CD4-positive, alpha-beta memory T cell (primary cell): ENCODE data around the gene DEAF1. TPM values are rescaled to one million over a fixed set of nuclear protein-coding genes. Genes with fewer than 3 reads are reported as not detected.

ENCODE experiments used
- CTCF ChIA-PET: fragments of 350-600 bp; sonication (Branson Sonifier 250); formaldehyde crosslinking; loops from one replicate; lab custom pipeline; 2021; ENCODE audit warnings: inconsistent platforms; ENCODE audit not compliant: partially characterized antibody; lab: Charles Lee
- POLR2A ChIA-PET: fragments of 350-600 bp; sonication (Branson Sonifier 250); formaldehyde crosslinking; loops from one replicate; lab custom pipeline; 2021; ENCODE audit not compliant: partially characterized antibody; lab: Charles Lee
- DNase-seq, 5 donors: peaks; one replicate each; pipeline versions ENCODE4 v3.0.0 to v3.0.0-alpha.2; 2020 to 2022; ENCODE audit warnings: mixed read lengths in 1 of 5
- H3K27ac ChIP-seq: one replicate; pipeline ENCODE4 v1.7.0; 2013; ENCODE audit warnings: low read depth, low read length
- H3K27me3 ChIP-seq: 2 replicates; pipeline ENCODE4 v1.7.0; 2013; ENCODE audit warnings: mild to moderate bottlenecking, low read length, moderate library complexity; ENCODE audit not compliant: insufficient read depth
- H3K36me3 ChIP-seq: 2 replicates; pipeline ENCODE4 v1.7.0; 2013; ENCODE audit warnings: mild to moderate bottlenecking, low read length, moderate library complexity; ENCODE audit not compliant: insufficient read depth
- H3K4me1 ChIP-seq: 2 replicates; pipeline ENCODE4 v1.7.0; 2013; ENCODE audit warnings: mild to moderate bottlenecking, low read length, moderate library complexity; ENCODE audit not compliant: insufficient read depth
- H3K4me3 ChIP-seq, 2 donors: one replicate each; pipeline ENCODE4 v1.7.0; 2013; ENCODE audit warnings: low read length in 2 of 2, mild to moderate bottlenecking in 1 of 2
- H3K9me3 ChIP-seq, 2 donors: one replicate each; pipeline ENCODE4 v1.7.0; 2013; ENCODE audit warnings: low read length in 2 of 2, control low read depth in 1 of 2; ENCODE audit not compliant: control insufficient read depth in 1 of 2
- H3K27ac Mint-ChIP-seq, 7 donors: one replicate each; pipeline ENCODE4 v1.8.0; 2020 to 2021; ENCODE audit warnings: mixed read lengths in 7 of 7, mild to moderate bottlenecking in 6 of 7, inconsistent platforms in 3 of 7, moderate library complexity in 3 of 7
- H3K27me3 Mint-ChIP-seq, 2 donors: one replicate each; pipeline ENCODE4 v1.8.0; 2020 to 2021; ENCODE audit warnings: mixed read lengths in 2 of 2
- H3K36me3 Mint-ChIP-seq, 2 donors: one replicate each; pipeline ENCODE4 v1.8.0; 2020 to 2021; ENCODE audit warnings: mixed read lengths in 2 of 2, inconsistent platforms in 1 of 2, mild to moderate bottlenecking in 1 of 2
- H3K4me1 Mint-ChIP-seq, 4 donors: one replicate each; pipeline ENCODE4 v1.8.0; 2020 to 2021; ENCODE audit warnings: mixed read lengths in 4 of 4, mild to moderate bottlenecking in 1 of 4
- H3K4me3 Mint-ChIP-seq, 8 donors: one replicate each; pipeline ENCODE4 v1.8.0; 2020 to 2021; ENCODE audit warnings: mixed read lengths in 8 of 8, mild to moderate bottlenecking in 7 of 8, moderate library complexity in 6 of 8, inconsistent platforms in 3 of 8
- H3K9me3 Mint-ChIP-seq, 8 donors: one replicate each; pipeline ENCODE4 v1.8.0; 2020 to 2021; ENCODE audit warnings: mixed read lengths in 8 of 8, mild to moderate bottlenecking in 5 of 8, inconsistent platforms in 3 of 8, moderate library complexity in 1 of 8
- intact Hi-C: fragments of 100-400 bp; cut with micrococcal nuclease; formaldehyde crosslinking; loops from one replicate; pipeline ENCODE4 v1.15.1; 2023
- polyA plus RNA-seq, 2 donors: library from polyadenylated mRNA; unstranded; fragments of 300-500 nt; fragmentation: Illumina TruSeq; gene quantifications; one replicate each; pipeline ENCODE4 v1.2.3, GENCODE V29; 2021
- total RNA-seq, 2 experiments: library from RNA; stranded (reverse); gene quantifications; one replicate each; pipeline ENCODE4 v1.2.3, GENCODE V29; 2021

DEAF1 gene
- total and polyA plus RNA-seq, 4 experiments from 2014 or later: 34.5 to 50.8 (median 42.8) TPM

DNA sequence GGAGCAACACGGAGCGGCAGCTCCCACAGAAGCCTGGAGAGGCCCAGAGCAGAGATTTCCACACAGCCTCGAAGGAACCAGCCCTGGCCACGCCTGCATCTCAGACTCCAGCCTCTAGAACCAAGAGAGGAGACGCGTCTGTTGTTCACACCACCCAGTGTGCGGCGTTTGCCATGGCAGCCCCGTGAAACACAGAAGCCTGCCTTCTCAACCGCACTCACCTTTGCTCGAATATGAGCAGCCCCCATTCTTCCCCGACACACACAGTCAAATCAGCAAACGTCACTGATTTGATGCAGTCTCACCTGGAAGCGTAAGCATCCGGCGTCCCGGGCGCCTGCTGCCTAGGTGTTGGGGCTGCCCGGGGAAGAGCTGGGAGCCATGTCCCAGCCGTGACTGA, 38.0 kb upstream of the DEAF1 start:
- Mint-ChIP-seq H3K4me3 (no peak overlapping the region), H3K27ac (no peak overlapping the region), H3K27me3 (no peaks in the 10 kb centered on the region), H3K9me3 (no peaks in the 10 kb centered on the region), H3K4me1 (peaks cover 11 to 15% (median 12%) of the 10 kb centered on the region in 4 donors), H3K36me3 (no peaks in the 10 kb centered on the region)
- POLR2A ChIA-PET: no interaction called here
- CTCF ChIA-PET: interaction anchor here (1.1 kb wide), 1 partner anchor 29 kb away, joined by 3 read pairs; no protein-coding TSS in a partner anchor
- no peak for DNase-seq
- Histone ChIP-seq H3K9me3 (no peaks in the 10 kb centered on the region), H3K36me3 (no peaks in the 10 kb centered on the region), H3K27ac (no peak overlapping the region), H3K4me3 (no peak overlapping the region), H3K4me1 (peaks cover 12% of the 10 kb centered on the region), H3K27me3 (no peaks in the 10 kb centered on the region)
- intact Hi-C loops: no loop called here

DNA sequence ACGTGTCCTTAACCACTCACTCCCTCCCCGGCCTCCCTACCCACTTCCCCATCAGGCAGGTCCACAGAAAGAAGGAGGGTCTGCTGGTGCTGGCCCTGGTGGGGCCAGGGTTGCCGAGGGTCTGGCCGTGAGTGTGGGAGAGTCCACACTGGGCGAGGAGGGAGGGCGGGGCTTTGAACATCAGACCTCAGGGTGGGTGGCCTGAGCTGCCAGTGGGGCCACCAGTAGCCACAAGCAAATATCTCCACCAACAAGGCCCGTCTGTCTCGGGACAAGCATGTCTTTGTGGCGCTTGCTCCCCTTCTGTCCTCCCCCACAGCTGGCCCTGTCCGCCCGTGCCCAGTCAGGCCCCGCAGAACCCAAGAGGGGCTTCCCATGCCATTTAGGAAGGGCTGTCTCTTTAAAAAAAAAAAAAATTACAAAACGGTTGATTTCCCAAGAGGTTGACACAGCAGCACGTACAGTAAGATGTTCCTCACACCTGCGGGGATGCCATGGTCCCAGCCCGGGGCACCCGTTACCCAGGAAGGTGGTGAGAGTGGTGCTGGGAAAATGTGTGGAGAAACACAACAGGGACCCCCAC, 34.6 kb upstream of the DEAF1 start:
- Histone ChIP-seq H3K9me3 (no peaks in the 10 kb centered on the region), H3K27me3 (no peaks in the 10 kb centered on the region), H3K36me3 (no peaks in the 10 kb centered on the region), H3K27ac (no peak overlapping the region), H3K4me3 (no peak overlapping the region), H3K4me1 (peaks cover 26% of the 10 kb centered on the region)
- Mint-ChIP-seq H3K36me3 (no peaks in the 10 kb centered on the region), H3K27ac (no peak overlapping the region), H3K4me1 (peaks cover 0 to 8% (median 4%) of the 10 kb centered on the region in 4 donors), H3K27me3 (no peaks in the 10 kb centered on the region), H3K4me3 (peak overlapping the region in 1 of 8 donors; percentile 45), H3K9me3 (no peaks in the 10 kb centered on the region)
- no peak for DNase-seq
- CTCF ChIA-PET: interaction anchor here (1.1 to 4.0 kb wide), 3 partner anchors 9 to 175 kb away, joined by 3 to 41 read pairs (median 5); no protein-coding TSS in a partner anchor
- POLR2A ChIA-PET: no interaction called here
- intact Hi-C loops: loop anchor here (10.0 kb wide), 1 partner anchor 275 kb away; the partner anchor contains the start of gene PTDSS2

DNA sequence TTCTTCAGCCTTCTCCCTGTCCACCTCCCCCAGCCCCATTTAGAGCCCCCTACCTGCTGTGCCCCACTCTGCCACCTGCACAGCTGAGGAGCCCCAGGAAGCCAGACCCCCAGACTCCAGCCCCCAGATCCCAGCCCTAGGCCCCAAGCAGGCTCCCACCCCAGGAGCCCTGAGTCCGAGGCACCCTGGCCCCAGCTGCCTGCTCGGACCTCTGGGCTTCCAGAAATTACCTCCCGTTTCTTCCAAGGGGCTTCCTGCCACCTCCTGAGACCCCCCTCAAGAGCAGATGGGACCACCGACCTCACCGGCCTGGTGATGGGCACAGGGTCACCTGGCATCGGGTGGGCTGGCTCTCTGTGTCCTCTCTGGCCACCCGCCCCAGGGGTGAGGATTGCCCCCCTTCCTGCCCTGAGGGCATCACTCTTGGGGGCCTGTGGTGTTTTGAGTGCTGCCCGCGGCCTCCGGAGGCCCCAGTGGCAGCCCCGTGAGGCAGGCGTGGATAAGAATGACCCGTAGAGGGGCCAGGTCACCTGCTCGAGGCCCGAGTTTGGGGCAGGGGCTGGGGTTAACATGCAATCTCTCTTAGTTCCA, 34.0 kb upstream of the DEAF1 start:
- Mint-ChIP-seq H3K27me3 (no peaks in the 10 kb centered on the region), H3K4me3 (no peak overlapping the region), H3K36me3 (no peaks in the 10 kb centered on the region), H3K4me1 (peaks cover 0 to 8% (median 4%) of the 10 kb centered on the region in 4 donors), H3K27ac (no peak overlapping the region), H3K9me3 (no peaks in the 10 kb centered on the region)
- no peaks in the 10 kb centered on the region for H3K36me3 ChIP-seq
- no peaks in the 10 kb centered on the region for H3K9me3 ChIP-seq
- ChIA-PET POLR2A (interaction anchor here (3.7 kb wide), 1 partner anchor 19 kb away, joined by 30 read pairs; the partner anchor contains the start of gene TALDO1), CTCF (interaction anchor here (1.1 to 4.0 kb wide), 4 partner anchors 14 to 175 kb away, joined by 4 to 41 read pairs (median 17); partner anchors contain the start of genes DEAF1 and TMEM80)
- intact Hi-C loops: loop anchor here (1.0 to 10.0 kb wide), 4 partner anchors 18 to 274 kb away; partner anchors contain the start of genes PTDSS2 and TALDO1
- peaks cover 26% of the 10 kb centered on the region for H3K4me1 ChIP-seq
- H3K27me3 ChIP-seq: no peaks in the 10 kb centered on the region
- no peak for DNase-seq
- no peak overlapping the region for H3K4me3 ChIP-seq
- no peak overlapping the region for H3K27ac ChIP-seq

DNA sequence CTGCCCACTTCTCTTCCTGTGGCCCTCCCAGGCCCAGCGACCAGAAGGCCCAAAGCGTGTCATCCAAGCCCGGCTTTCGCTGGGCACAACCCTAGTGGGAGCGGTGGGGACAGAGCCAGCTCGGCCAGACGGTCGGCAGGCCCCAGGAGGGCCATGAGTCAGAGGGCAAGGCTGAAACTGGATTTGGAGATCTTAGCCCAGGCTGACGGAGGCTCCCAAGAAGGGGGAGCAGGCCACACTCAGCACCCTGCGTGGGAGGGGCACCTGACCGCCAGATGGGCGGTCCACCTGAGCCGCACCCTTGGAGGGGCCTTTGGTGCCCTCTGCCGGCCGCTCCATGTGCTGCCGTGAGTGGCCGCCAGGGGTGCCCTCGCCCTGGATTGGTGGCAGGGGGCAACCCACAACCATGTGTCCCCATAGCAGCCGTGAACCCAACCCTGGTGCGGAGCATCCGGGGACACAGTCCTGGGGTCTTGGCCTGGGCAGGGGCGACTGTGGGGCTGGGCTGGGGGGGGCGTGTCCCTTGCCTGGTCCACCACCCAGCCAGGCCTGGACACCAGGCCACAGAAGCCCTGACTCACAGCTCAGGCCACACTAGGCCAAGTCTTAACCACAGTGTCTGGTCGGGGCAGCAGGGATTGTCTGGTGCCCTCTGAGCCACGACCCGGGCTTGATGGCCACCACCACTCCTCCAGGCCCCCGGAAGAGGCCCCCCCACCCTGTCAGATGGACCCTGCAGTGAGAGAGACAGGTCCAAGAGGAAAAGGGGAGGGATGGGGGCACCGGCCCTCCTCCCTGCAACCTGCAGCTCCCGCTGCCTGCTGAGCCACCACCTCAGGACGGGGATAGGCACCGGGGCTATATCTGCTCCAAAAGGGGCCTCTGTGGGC, 33.1 kb upstream of the DEAF1 start:
- CTCF ChIA-PET: interaction anchor here (1.1 to 4.0 kb wide), 7 partner anchors 14 to 174 kb away, joined by 4 to 41 read pairs (median 6); partner anchors contain the start of genes DEAF1 and TMEM80
- Mint-ChIP-seq H3K27ac (no peak overlapping the region), H3K4me3 (no peak overlapping the region), H3K36me3 (no peaks in the 10 kb centered on the region), H3K27me3 (peaks cover 1 to 2% of the 10 kb centered on the region in 2 donors), H3K9me3 (peaks cover 0 to under 1% (median 0%) of the 10 kb centered on the region in 8 donors), H3K4me1 (peaks cover 4 to 13% (median 9%) of the 10 kb centered on the region in 4 donors)
- Histone ChIP-seq H3K4me3 (no peak overlapping the region), H3K27ac (no peak overlapping the region), H3K9me3 (no peaks in the 10 kb centered on the region), H3K36me3 (no peaks in the 10 kb centered on the region), H3K4me1 (peaks cover 26% of the 10 kb centered on the region), H3K27me3 (no peaks in the 10 kb centered on the region)
- DNase-seq: peak; percentile 71 to 78 (median 75)
- intact Hi-C loops: loop anchor here (1.0 to 10.0 kb wide), 4 partner anchors 19 to 273 kb away; partner anchors contain the start of genes PTDSS2 and TALDO1
- POLR2A ChIA-PET: interaction anchor here (1.1 to 3.8 kb wide), 4 partner anchors 10 to 173 kb away, joined by 4 to 40 read pairs (median 26); partner anchors contain the start of genes PHRF1 and TALDO1

DNA sequence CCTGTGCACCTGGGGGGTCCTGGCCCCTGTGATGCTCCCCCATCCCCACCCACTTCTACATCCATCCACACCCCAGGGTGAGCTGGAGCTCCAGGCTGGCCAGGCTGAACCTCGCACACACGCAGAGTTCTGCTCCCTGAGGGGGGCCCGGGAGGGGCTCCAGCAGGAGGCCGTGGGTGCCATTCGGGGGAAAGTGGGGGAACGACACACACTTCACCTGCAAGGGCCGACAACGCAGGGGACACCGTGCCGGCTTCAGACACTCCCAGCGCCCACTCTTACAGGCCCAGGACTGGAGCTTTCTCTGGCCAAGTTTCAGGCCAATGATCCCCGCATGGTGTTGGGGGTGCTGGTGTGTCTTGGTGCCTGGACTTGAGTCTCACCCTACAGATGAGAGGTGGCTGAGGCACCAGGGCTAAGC, 32.3 kb upstream of the DEAF1 start:
- peaks cover 0 to 2% (median 0%) of the 10 kb centered on the region in 8 donors for H3K9me3 Mint-ChIP-seq
- peaks cover 29% of the 10 kb centered on the region for H3K4me1 ChIP-seq
- peak overlapping the region in 2 of 8 donors; percentile 76 to 83 for H3K4me3 Mint-ChIP-seq
- H3K27ac ChIP-seq: no peak overlapping the region
- POLR2A ChIA-PET: interaction anchor here (1.1 to 7.7 kb wide), 10 partner anchors 10 to 172 kb away, joined by 4 to 109 read pairs (median 12); partner anchors contain the start of genes DEAF1, LMNTD2, PHRF1 and PNPLA2
- H3K36me3 ChIP-seq: no peaks in the 10 kb centered on the region
- peak overlapping the region in 1 of 2 donors; percentile 51 for H3K4me3 ChIP-seq
- H3K9me3 ChIP-seq: no peaks in the 10 kb centered on the region
- H3K27me3 ChIP-seq: peaks cover under 1% of the 10 kb centered on the region
- peaks cover 5 to 16% (median 11%) of the 10 kb centered on the region in 4 donors for H3K4me1 Mint-ChIP-seq
- peaks cover 2 to 3% of the 10 kb centered on the region in 2 donors for H3K27me3 Mint-ChIP-seq
- DNase-seq: no peak
- H3K27ac Mint-ChIP-seq: no peak overlapping the region
- intact Hi-C loops: loop anchor here (10.0 kb wide), 1 partner anchor 272 kb away; the partner anchor contains the start of gene PTDSS2
- CTCF ChIA-PET: interaction anchor here (0.7 to 4.0 kb wide), 12 partner anchors 11 to 173 kb away, joined by 3 to 41 read pairs (median 6); partner anchors contain the start of genes DEAF1 and TMEM80
- no peaks in the 10 kb centered on the region for H3K36me3 Mint-ChIP-seq
